ENCODE measurements around the gene CADM1.

Gene CADM1

GRCh38 chr11:115126515-115127208 lies 377.6 kb downstream of the CADM1 start:
- Histone ChIP-seq H3K9me3 (ENCODE audit: insufficient read depth, low read length) (peaks cover 7% of the 10 kb centered on the region; the same call in 1 of the 2 replicates), H3K4me1 (ENCODE audit: low read length) (peaks cover 22% of the 10 kb centered on the region), H3K9ac (ENCODE audit: low read length) (no peak overlapping the region), H4K20me1 (ENCODE audit: insufficient read depth, low read length) (no peaks in the 10 kb centered on the region), H3K4me3 (ENCODE audit: low read length) (peak overlapping the region; percentile 14; the same call in 1 of the 2 replicates), H3K4me2 (ENCODE audit: low read length) (peak overlapping the region; percentile 50), H3K27ac (ENCODE audit: low read length) (peak overlapping the region; percentile 77), H3K27me3 (ENCODE audit: low read depth, low read length) (peaks cover 18% of the 10 kb centered on the region), H3K79me2 (ENCODE audit: low read length) (no peaks in the 10 kb centered on the region), H2AFZ (ENCODE audit: low read depth, low read length) (no peak overlapping the region), H3K36me3 (replicated peaks; ENCODE audit: low read depth, low read length) (peaks cover 7% of the 10 kb centered on the region)
- TF ChIP-seq CTCF (IDR thresholded peaks at IDR 0.05; ENCODE audit: low read depth, low read length) (no peak), EZH2phosphoT487 (IDR thresholded peaks at IDR 0.05; ENCODE audit: low read depth) (no peak)

- TF ChIP-seq EZH2phosphoT487 (IDR thresholded peaks at IDR 0.05; ENCODE audit: low read depth) (no peak), CTCF (IDR thresholded peaks at IDR 0.05; ENCODE audit: low read depth, low read length) (no peak)
- Histone ChIP-seq H3K27ac (ENCODE audit: low read length) (peak overlapping the region; percentile 71), H3K79me2 (ENCODE audit: low read length) (no peaks in the 10 kb centered on the region), H3K9ac (ENCODE audit: low read length) (peak overlapping the region; percentile 29; the same call in 1 of the 2 replicates), H3K36me3 (replicated peaks; ENCODE audit: low read depth, low read length) (peaks cover 7% of the 10 kb centered on the region), H3K4me1 (ENCODE audit: low read length) (peaks cover 22% of the 10 kb centered on the region), H4K20me1 (ENCODE audit: insufficient read depth, low read length) (no peaks in the 10 kb centered on the region), H2AFZ (ENCODE audit: low read depth, low read length) (no peak overlapping the region), H3K4me2 (ENCODE audit: low read length) (peak overlapping the region; percentile 50), H3K9me3 (ENCODE audit: insufficient read depth, low read length) (peaks cover 7% of the 10 kb centered on the region; the same call in 1 of the 2 replicates), H3K27me3 (ENCODE audit: low read depth, low read length) (peaks cover 18% of the 10 kb centered on the region), H3K4me3 (ENCODE audit: low read length) (peak overlapping the region; percentile 27; the same call in 1 of the 2 replicates)
Observed at GRCh38 chr11:115126092-115126491, 378.1 kb downstream of the CADM1 start.

- Histone ChIP-seq H3K4me3 (ENCODE audit: low read length) (no peak overlapping the region), H3K27me3 (ENCODE audit: low read depth, low read length) (peaks cover 18% of the 10 kb centered on the region), H3K9me3 (ENCODE audit: insufficient read depth, low read length) (peaks cover 7% of the 10 kb centered on the region; the same call in 1 of the 2 replicates), H3K9ac (ENCODE audit: low read length) (no peak overlapping the region), H4K20me1 (ENCODE audit: insufficient read depth, low read length) (no peaks in the 10 kb centered on the region), H3K27ac (ENCODE audit: low read length) (no peak overlapping the region), H3K4me1 (ENCODE audit: low read length) (peaks cover 18% of the 10 kb centered on the region), H3K36me3 (replicated peaks; ENCODE audit: low read depth, low read length) (peaks cover 7% of the 10 kb centered on the region), H2AFZ (ENCODE audit: low read depth, low read length) (no peak overlapping the region), H3K79me2 (ENCODE audit: low read length) (no peaks in the 10 kb centered on the region), H3K4me2 (ENCODE audit: low read length) (no peak overlapping the region)
- TF ChIP-seq CTCF (IDR thresholded peaks at IDR 0.05; ENCODE audit: low read depth, low read length): no peak
- TF ChIP-seq EZH2phosphoT487 (IDR thresholded peaks at IDR 0.05; ENCODE audit: low read depth): no peak
Observed at GRCh38 chr11:115124786-115125185, 379.4 kb downstream of the CADM1 start.

GRCh38 chr11:115123641-115124040 lies 380.6 kb downstream of the CADM1 start:
- Histone ChIP-seq H2AFZ (ENCODE audit: low read depth, low read length) (no peak overlapping the region), H3K9me3 (ENCODE audit: insufficient read depth, low read length) (peaks cover 7% of the 10 kb centered on the region; the same call in 1 of the 2 replicates), H3K79me2 (ENCODE audit: low read length) (no peaks in the 10 kb centered on the region), H3K9ac (ENCODE audit: low read length) (no peak overlapping the region), H3K4me1 (ENCODE audit: low read length) (peaks cover 18% of the 10 kb centered on the region), H3K27me3 (ENCODE audit: low read depth, low read length) (peaks cover 18% of the 10 kb centered on the region), H3K27ac (ENCODE audit: low read length) (no peak overlapping the region), H3K36me3 (replicated peaks; ENCODE audit: low read depth, low read length) (peaks cover 7% of the 10 kb centered on the region), H4K20me1 (ENCODE audit: insufficient read depth, low read length) (no peaks in the 10 kb centered on the region), H3K4me3 (ENCODE audit: low read length) (no peak overlapping the region), H3K4me2 (ENCODE audit: low read length) (no peak overlapping the region)
- TF ChIP-seq EZH2phosphoT487 (IDR thresholded peaks at IDR 0.05; ENCODE audit: low read depth): no peak
- no peak for TF ChIP-seq CTCF (IDR thresholded peaks at IDR 0.05; ENCODE audit: low read depth, low read length)

All from OCI-LY3 (cell line).